Activated gamma-delta T cell (primary cell): Measurements from ENCODE around the gene TCOF1.

Experiments
- DNase-seq: peaks from one replicate; lab custom pipeline; 2025; lab: John Stamatoyannopoulos, UW

TCOF1 gene

DNA sequence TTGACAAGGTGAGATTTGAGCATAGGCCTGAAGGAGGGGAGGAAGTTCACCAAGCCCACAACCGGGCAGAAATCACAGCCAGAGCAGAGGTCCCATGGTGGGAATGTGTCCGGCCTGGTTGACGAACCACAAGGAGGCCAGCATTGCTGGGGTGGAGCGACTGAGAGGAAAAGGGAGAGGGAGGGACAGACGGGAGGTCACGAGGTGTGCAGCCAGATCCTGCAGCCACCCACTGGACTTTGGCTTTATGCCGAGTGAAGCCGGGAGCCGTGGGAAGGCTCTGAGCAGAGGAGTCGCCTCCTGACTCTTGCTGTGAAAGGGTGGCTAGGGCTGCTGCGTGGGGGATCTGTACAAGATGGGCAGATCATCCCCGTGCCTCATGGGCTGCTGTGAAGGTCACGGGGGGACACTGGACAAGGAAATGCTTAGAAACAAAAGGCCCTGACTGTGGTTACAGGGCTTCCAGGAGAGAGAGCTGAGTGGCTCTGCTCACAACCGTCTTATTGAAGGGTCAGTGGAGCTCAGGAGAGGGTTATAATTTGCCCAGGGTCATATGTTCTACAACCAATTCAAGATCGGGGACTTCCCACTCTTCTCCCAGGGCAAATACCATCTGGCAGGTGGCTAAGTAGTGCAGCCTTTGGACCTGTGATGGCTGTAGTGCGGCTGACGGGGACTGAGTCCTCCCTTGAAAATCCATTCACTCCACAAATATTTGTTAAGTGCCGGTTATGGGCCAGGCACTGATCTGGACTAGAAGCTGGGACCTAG lies 70.8 kb downstream of the TCOF1 start:
- no peak for DNase-seq

GRCh38 chr5:150428978-150429377 lies 71.5 kb downstream of the TCOF1 start:
- no peak for DNase-seq

- no peak for DNase-seq
Observed at GRCh38 chr5:150429410-150429873, 71.9 kb downstream of the TCOF1 start.

DNA sequence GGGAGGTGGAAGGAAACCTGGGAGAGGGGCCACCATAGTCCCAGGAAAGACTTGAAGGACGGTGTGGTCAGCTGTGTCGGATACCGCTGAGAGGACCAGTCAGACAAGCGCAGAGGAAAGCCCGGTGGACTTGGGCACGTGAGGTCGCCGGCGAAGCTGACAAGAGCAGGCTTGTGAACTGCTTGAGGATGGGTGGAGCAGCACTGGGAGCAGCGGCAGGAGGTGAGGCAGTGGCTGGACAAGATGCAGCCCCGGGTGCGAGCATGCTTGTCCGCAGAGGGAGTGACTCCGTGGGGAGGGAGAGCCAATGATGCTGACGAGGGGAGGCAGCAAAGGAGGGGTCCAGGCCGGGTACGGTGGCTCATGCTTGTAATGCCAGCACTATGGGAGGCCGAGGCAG lies 73.6 kb downstream of the TCOF1 start:
- DNase-seq = no peak

GRCh38 chr5:150431574-150431973 lies 74.1 kb downstream of the TCOF1 start:
- no peak for DNase-seq

GRCh38 chr5:150434464-150434863 lies 77.0 kb downstream of the TCOF1 start:
- no peak for DNase-seq

- DNase-seq = no peak
Observed at GRCh38 chr5:150436141-150436680, 78.7 kb downstream of the TCOF1 start.

- no peak for DNase-seq
Observed at GRCh38 chr5:150438873-150439546, 81.5 kb downstream of the TCOF1 start.

DNA sequence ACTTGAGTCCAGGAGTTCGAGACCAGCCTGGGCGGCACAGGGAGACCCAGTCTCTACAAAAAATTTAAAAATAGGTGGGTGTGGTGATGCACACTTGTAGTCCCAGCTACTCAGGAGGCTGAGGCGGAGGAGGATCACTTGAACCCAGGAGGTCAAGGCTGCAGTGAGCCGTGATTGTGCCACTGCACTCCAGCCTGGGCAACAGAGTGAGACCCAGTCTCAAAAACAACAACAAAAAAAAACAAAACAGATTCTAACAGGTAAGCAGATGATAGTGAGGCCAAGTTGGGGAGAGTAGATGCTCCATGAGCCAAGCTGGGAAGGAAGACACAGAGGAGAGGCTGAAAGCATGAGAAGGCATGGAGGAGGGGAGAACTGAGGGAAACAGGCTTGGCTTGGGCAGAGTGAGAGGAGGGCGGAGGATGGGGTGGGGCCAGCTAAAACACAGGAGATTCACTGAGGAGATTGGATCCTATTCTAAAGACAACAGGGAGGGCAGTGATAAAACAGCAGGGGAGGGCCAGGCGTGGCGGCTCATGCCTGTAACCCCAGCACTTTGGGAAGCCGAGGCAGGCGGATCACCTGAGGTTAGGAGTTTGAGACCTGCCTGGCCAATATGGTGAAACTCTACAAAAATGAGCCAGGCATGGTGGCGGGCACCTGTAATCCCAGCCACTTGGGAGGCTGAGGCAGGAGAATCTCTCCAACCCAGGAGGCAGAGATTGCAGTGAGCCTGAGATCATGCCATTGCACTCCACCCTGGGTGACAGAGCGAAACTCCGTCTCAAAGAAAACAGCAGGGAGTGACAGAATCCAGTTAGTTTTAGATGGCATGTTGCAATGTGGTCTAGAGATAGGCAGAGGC lies 83.7 kb downstream of the TCOF1 start:
- no peak for DNase-seq

DNA sequence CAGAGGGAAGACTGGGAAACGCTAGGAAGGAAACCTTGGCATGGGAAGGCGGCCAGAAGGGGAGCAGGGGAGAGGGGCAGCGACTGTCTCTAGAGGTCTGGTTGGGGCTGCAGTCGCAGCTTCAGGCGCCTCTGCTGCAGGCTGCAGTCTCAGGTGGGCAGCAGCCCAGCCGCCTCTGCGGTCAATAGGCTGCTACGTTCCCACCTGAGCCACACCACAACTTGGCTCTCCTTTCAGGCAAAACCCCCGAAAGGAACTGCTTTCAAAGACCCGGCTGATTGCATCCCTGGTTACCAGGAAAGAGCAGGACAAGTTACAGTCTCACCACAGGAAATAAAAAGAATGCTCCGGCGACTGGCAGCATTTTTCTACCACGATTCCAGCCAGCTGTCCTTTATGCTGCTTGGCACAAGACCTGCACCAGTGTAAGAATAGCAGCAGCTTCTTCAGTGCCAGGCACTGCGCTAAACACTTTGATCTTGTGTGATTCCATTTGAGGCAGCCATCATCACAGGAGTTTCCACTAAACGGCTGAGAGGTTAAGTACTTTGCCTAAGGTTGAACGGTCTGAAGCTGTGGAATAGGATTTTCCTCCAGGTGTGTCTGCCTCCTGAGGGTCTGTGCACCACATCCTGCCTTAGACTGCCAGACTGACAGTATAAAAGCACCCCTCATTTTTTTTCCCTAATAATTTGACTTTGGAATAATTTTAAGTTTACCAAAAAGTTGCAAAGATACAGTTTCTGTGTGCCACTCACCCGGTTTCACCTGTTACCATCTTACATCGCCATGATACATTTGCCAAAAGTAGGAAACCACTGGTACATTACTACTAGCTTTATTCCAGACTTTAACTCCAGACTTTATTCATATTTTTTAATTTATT lies 84.6 kb downstream of the TCOF1 start:
- DNase-seq = no peak

- no peak for DNase-seq
Observed at GRCh38 chr5:150442699-150443080, 85.2 kb downstream of the TCOF1 start.

DNA sequence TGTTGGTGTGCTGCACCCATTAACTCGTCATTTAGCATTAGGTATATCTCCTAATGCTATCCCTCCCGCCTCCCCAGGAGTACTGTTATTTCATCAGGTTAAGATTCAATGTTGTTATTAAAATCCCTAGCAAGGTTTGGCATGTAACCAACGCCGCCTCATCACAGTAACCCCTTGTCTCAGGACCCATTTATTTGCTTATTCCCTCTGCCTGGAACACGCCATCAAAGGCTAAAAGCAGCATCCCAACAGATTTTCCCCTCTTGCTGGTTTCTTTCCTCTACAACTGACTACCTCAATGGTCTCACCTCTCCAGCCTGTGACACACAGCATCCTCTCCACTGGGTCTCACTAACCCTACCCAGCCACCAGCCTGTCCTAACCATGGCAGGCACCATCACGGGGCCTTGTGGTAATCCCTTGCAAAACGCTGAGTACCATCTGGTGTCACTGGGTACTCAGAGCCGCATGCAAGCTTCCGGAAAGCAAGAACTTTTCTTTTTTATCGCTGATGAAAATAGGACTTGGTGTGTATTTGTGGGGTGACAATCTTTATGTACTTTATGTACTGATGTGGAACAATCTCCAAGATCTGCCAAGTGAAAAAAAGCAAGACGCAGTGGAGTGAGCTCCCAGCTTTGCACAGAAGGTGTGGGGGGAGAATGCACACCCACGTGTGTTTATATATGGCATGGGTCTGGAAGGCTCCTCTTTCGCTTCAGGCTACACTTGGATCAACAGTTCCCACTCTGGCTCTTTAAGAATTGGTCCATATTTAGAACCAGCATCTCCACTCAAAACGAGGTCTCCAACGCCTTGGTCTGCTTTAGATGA lies 86.0 kb downstream of the TCOF1 start:
- DNase-seq = no peak

DNA sequence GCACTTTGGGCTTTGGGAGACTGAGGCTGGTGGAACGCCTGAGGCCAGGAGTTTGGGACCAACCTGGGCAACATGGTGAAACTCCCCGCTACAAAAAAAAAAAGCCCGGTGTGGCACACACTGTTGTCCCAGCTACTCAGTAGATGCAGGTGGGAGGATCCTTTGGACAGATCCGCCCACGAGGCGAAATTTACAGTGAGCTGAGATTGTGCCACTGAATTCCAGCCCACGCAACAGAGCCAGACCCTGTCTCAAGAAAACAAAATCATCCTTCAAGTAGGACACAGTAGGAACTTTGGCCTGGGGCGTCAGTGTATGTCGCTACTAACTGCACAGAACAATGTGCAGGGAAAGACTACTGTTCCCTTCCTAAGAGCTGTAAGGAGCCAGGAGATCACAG lies 87.3 kb downstream of the TCOF1 start:
- DNase-seq = no peak

DNA sequence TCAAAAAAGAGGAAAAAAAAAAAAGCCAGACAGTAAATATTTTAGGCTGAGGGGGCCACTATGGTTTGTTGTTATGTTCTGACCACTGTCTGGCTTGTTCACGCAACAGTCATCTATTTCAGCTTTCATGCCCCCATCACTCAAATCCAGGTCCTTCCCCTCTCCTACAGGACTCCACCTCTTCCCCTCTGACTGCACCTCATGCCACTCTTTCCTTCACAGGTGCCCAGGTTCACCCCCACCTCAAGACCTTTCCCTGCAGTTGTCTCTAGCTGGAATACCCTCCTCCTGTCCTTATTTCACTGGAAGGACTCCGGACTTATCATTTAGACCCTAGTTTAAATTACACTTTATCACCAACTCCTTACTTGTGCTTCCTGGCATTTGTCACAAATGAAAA lies 88.6 kb downstream of the TCOF1 start:
- no peak for DNase-seq

GRCh38 chr5:150446583-150446982 lies 89.1 kb downstream of the TCOF1 start:
- DNase-seq = no peak

DNA sequence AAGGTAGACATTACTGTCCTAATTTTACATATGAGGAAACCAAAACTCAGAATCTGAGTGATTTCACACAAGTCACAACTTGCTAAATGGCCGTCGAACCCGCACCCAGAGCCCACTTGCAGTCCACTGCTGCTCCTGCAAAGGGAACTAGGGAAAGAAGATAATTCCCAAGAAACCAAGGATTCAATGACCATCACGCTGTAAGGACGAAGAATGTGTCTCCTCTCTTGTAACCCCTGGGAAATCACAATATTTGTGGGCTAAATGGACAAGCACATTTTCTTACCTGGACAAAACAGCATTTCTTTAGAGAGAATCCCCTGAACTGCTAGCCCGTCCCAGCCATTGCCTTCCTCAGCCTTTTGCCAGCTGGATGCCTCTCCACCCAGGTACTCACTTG lies 89.7 kb downstream of the TCOF1 start:
- no peak for DNase-seq

DNA sequence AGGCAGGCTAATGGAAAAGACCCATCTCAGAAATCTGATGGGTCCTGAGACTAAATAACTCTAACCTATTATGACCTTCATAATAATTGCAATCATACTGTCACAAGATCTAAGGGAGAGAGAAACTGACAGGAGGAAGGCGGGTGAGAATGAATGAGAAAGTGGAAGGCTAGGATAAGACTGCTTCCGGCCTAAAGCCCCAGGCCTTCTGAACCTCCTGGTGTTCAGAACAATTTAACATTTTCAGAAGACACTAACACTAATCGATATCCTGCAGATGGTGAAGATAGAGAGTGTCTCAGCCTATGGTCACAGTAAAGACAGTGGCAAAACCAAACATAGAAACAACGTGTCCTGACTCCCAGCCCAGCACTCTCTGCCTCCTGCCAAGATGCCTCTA lies 90.8 kb downstream of the TCOF1 start:
- DNase-seq = no peak

- DNase-seq = no peak
Observed at GRCh38 chr5:150448952-150449516, 91.5 kb downstream of the TCOF1 start.
